Stimulated activated CD8-positive, alpha-beta memory T cell treated with anti-CD3 and anti-CD28 coated beads, Interleukin-12 subunit alpha, Interleukin-12 subunit beta, amount 100 ng/mL, for 4 hours (primary cell): Measurements from ENCODE around the gene MVP.
"Not testable (repeated sequence)": the region's sequence is repeated elsewhere in the genome, so short reads cannot be mapped to it uniquely, and the experiment has no call there.

Source experiments
- DNase-seq: peaks from one replicate; pipeline ENCODE4 v3.0.0-alpha.2; 2020; ENCODE audit warnings: low read depth

The MVP gene

GRCh38 chr16:29820271-29820701, at the start of gene MVP:
MVP (plus strand) TSS chr16:29820462; CDS start chr16:29830550, 10,088 bp downstream.
- no peak for DNase-seq

DNA sequence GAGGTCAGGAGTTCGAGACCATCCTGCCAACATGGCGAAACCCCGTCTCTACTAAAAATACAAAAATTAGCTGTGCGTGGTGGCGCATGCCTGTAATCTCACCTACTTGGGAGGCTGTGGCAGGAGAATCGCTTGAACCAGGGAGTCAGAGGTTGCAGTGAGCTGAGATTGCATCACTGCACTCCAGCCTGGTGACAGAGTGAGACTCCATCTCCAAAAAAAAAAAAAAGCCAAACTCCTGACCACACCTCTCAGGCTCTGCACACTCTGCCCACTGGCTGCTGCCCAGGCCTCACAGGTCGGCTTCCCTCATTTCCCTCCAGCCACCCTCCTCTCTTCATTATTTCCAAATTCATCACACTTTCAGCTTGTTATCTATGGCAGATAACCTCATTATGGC, 47.9 kb upstream of the MVP start:
- not testable (repeated sequence) for DNase-seq

DNA sequence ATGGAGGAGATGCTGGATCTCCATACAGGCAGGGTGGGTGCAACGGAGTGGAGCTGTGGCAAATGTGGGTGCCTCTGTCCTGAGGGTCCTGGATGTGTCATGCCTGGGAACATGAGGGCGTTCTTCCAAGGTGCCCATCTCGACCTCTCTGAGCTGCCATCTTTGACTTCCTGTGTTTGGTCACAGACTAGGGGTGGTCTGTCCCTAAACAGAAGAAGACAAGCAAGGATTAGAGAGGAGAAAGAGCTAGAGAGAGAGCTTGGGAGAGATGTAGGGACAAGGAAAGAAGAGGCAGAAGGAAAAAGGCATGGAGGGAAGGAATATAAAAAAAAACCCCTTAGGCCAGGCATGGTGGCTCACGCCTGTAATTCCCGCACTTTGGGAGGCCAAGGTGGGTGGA, 45.5 kb upstream of the MVP start:
- DNase-seq = no peak

- no peak for DNase-seq
Measured at GRCh38 chr16:29775742-29776408, 44.4 kb upstream of the MVP start.

- DNase-seq = no peak
Measured at GRCh38 chr16:29777576-29778350, 42.5 kb upstream of the MVP start, which contains the start of gene ZG16. ZG16 (plus strand) TSS chr16:29778256; CDS start chr16:29779267, 1,011 bp downstream.

DNA sequence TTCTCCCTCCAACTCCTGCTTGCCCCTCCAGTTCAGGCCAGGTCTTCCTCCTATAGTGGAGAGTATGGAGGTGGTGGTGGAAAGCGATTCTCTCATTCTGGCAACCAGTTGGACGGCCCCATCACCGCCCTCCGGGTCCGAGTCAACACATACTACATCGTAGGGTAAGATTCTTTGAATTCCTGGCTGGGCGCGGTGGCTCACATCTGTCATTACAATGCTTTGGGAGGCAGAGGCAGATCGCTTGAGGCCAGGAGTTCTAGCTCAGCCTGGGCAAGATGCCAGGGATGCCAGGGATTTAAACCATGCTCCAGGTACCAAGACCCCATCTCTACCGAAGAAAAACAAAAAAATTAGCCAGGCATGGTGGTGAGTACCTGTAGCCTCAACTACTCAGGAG, 40.8 kb upstream of the MVP start:
- DNase-seq = no peak

DNA sequence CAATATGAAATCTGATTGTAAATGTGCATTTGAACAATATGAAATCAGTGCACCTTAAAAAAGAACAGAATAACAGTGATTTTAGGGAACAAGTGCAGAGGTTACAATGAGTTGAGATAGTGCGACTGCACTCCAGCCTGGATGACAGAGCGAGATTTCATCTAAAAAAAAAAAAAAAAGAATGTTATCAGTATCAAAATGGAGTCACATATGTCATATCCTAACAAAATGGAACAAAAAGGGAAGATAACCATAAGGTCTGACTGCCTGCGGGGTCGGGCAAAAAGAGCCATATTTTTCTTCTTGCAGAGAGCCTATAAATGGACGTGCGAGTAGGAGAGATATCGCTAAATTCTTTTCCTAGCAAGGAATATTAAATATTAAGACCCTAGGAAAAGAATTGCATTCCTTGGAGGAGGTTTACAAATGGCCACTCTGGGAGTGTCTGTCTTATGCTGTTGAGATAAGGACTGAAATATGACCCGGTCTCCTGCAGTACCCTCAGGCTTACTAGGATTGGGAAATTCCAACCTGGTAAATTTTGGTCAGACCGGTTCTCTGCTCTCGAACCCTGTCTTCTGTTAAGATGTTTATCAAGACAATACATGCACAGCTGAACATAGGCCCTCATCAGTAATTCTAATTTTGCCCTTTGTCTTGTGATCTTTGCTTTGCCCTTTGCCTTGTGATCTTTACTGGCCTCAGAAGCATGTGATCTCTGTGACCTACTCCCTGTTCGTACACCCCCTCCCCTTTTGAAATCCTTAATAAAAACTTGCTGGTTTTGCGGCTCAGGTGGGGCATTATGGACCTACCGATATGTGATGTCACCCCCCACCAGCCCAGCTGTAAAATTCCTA, 36.9 kb upstream of the MVP start:
- not testable (repeated sequence) for DNase-seq

DNA sequence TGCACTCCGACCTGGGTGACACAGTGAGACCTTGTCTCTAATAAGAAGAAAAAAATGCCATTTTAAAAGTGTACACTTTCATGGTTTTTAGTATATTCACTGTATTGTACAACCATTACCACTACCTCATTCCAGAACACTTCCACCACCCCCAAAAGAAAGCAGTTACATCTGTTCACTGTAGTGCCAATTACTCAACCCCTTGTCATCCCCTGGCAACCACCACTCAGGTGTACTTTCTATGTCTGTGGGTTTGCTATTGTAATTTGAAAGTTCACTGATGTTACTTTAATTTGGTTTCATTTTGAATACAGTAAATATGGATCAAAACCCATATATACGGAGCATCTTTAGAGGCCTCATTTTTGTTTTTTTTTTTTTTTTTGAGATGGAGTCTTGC, 36.1 kb upstream of the MVP start:
- no peak for DNase-seq

GRCh38 chr16:29784901-29785500, 35.3 kb upstream of the MVP start:
- DNase-seq = peak; percentile 50

- DNase-seq = not testable (repeated sequence)
Measured at GRCh38 chr16:29787155-29787554, 33.1 kb upstream of the MVP start.

- DNase-seq = no peak
Measured at GRCh38 chr16:29789775-29790182, 30.5 kb upstream of the MVP start.

DNA sequence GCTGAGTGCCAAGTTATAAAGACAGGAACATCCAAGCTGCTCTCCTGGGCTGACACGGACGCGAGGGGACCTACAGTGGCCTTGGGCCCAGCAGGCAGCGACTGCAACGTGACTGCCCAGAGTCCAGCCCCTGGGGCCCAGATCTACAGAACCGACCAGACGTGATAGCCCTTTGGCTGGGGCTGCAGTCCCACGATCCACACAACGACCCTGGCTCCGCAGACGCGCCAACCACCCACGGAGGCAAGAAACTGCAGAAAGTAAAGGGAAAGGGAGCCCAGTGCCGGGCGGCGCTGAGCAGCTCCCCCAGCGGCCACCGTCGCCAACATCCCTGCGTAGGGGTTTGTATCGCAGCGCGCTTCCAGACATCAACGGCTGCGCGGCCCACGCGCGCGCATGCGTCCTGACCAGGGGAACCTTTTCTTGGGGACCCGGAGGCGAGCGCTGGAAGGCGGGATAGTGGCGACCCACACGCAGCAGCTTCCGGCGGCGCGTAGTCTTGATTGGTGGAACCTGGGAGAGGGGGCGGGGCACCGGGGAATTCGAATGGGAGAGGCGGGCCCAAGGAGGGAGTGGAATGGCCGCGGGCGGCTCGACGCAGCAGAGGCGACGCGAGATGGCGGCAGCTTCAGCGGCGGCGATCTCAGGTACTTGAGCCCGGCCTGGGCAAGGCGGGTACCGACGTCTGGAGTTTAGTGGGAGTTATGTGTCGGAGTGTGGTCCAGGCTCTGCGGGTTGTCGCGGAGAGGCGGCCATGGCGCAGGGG, 29.9 kb upstream of the MVP start, which contains the start of gene KIF22:
Gene KIF22, plus strand, starts transcription at position 569 of the 766 bp plus-strand sequence. Its CDS starts 9 bp downstream, at position 578.
- peak; percentile 99 for DNase-seq

GRCh38 chr16:29790949-29791844, 29.1 kb upstream of the MVP start:
- DNase-seq = no peak

GRCh38 chr16:29791845-29792807, 28.1 kb upstream of the MVP start:
- DNase-seq = no peak

DNA sequence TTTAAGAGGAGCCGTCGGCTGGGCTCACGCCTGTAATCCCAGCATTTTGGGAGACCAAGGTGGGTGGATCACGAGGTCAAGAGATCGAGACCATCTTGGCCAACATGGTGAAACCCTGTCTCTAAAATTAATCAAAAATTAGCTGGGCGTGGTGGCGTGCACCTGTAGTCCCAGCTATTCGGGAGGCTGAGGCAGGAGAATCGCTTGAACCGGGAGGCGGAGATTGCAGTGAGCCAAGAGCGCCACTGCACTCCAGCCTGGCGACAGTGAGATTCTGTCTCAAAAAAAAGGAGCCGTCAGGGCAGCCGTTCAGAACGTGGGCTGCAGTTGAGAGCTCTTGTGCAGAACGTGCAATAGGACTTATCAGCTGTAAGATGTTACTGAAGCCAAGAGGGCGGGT, 27.1 kb upstream of the MVP start:
- DNase-seq = not testable (repeated sequence)

DNA sequence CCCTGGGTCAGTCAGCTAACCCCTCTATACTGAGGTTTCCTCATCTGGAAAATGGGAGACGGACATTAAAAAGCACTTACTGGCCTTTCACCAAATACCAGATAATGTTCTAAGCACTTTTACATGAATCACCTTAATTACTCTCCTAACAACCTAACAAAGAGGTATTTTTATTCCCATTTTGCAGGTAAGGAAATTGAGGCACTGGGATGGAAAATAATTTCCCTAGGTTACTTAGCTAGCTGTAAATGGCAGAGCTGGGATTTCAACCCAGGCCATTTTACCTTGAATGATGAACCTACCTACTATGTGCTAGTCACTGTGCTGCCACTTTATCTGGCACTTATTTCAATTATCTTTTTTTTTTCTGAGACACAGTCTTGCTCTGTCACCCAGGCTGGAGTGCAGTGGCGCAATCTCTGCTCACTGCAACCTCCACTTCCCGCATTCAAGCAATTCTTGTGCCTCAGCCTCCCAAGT, 26.0 kb upstream of the MVP start:
- DNase-seq = no peak

- DNase-seq = no peak
Measured at GRCh38 chr16:29802416-29802935, 17.8 kb upstream of the MVP start.

- DNase-seq = no peak
Measured at GRCh38 chr16:29804020-29804419, 16.2 kb upstream of the MVP start.
